A673 (cell line): Measurements from ENCODE around the gene HOXD4. TPM values are rescaled to one million over a fixed set of nuclear protein-coding genes. Genes with fewer than 3 reads are reported as not detected.
A peak's percentile ranks its signal among the peaks of the same experiment; 100 is the strongest.

Experiments
- BruUV-seq: library from RNA; stranded (reverse); fragments of 400-500 nt; replicated peaks from 2 replicates; lab custom pipeline; 2021; lab: Mats Ljungman, UMichigan
- CTCF ChIA-PET: fragments of 300-600 bp; sonication (Branson Sonifier 250); formaldehyde crosslinking; loops from one replicate; lab custom pipeline; 2022; ENCODE audit warnings: antibody characterized with exemption; lab: Charles Lee
- POLR2A ChIA-PET: fragments of 300-600 bp; sonication (Branson Sonifier 250); formaldehyde crosslinking; loops from one replicate; lab custom pipeline; 2022; ENCODE audit warnings: antibody characterized with exemption; ENCODE audit not compliant: low non-redundant PET; lab: Charles Lee
- DNase-seq: peaks from one replicate; pipeline ENCODE4 v3.0.0-alpha.2; 2015; ENCODE audit warnings: low spot score
- H3K27ac ChIP-seq: fragments of 200-600 bp; sonication (generic); 2 replicates; pipeline ENCODE4 v1.5.1; 2016; ENCODE audit warnings: mixed run types, low read depth, mild to moderate bottlenecking, mixed read lengths, antibody characterized with exemption, low read length; ENCODE audit not compliant: poor library complexity, severe bottlenecking
- H3K27me3 ChIP-seq: fragments of 200-600 bp; sonication (generic); replicated peaks from 2 replicates; pipeline ENCODE4 v1.6.1; 2017; ENCODE audit warnings: mixed run types, low read depth, mild to moderate bottlenecking, mixed read lengths, antibody characterized with exemption, low read length; ENCODE audit not compliant: insufficient read depth, poor library complexity
- H3K36me3 ChIP-seq: fragments of 200-600 bp; sonication (generic); 2 replicates; pipeline ENCODE4 v1.6.1; 2016; ENCODE audit warnings: mixed run types, mild to moderate bottlenecking, mixed read lengths, antibody characterized with exemption, low read length; ENCODE audit not compliant: insufficient read depth, poor library complexity, severe bottlenecking
- H3K4me1 ChIP-seq: fragments of 200-600 bp; sonication (generic); 2 replicates; pipeline ENCODE4 v1.6.1; 2017; ENCODE audit warnings: mixed run types, mild to moderate bottlenecking, mixed read lengths, antibody characterized with exemption, low read length; ENCODE audit not compliant: insufficient read depth, poor library complexity, severe bottlenecking
- H3K4me3 ChIP-seq: fragments of 200-600 bp; sonication (generic); 2 replicates; pipeline ENCODE4 v1.5.1; 2016; ENCODE audit warnings: low read depth, mixed run types, mild to moderate bottlenecking, mixed read lengths, low read length; ENCODE audit not compliant: poor library complexity, severe bottlenecking
- H3K9me3 ChIP-seq: fragments of 200-600 bp; sonication (generic); 2 replicates; pipeline ENCODE4 v1.6.1; 2016; ENCODE audit warnings: mixed run types, low read depth, mild to moderate bottlenecking, mixed read lengths, antibody characterized with exemption, low read length; ENCODE audit not compliant: poor library complexity, severe bottlenecking
- CTCF ChIP-seq: fragments of 300-800, 200-600 bp; sonication (generic); conservative IDR thresholded peaks from 2 replicates; pipeline ENCODE4 v1.5.1; 2017; ENCODE audit warnings: low read depth, mild to moderate bottlenecking, antibody characterized with exemption, low read length, moderate library complexity, mixed read lengths
- EZH2 ChIP-seq: fragments of 200-600 bp; sonication (generic); IDR thresholded peaks from 2 replicates; pipeline ENCODE4 v1.6.1; 2017; ENCODE audit warnings: borderline replicate concordance, low read depth, mild to moderate bottlenecking, mixed read lengths, antibody characterized with exemption, low read length; ENCODE audit not compliant: poor library complexity, severe bottlenecking
- intact Hi-C: fragments of 100-400 bp; cut with micrococcal nuclease; formaldehyde crosslinking; loops from one replicate; pipeline ENCODE4 v1.10.0; 2022; ENCODE audit not compliant: unreplicated experiment
- microRNA-seq: library from miRNA; unstranded; fragments of <30 nt; microRNA quantifications from one replicate; pipeline ENCODE4 v1.2.0, GENCODE V29; 2021
- total RNA-seq: library from RNA; stranded (reverse); gene quantifications from 2 replicates; pipeline ENCODE4 v1.2.3, GENCODE V29; 2021

Gene HOXD4
- total RNA-seq, 1 experiment from 2014 or later, result 30.8 TPM

GRCh38 chr2:176200971-176201370 lies 49.6 kb downstream of the HOXD4 start:
- no peak for TF ChIP-seq EZH2
- TF ChIP-seq CTCF, result no peak
- POLR2A ChIA-PET, result interaction anchor here (0.6 kb wide), 1 partner anchor 159 kb away, joined by 3 read pairs; no protein-coding TSS in a partner anchor

GRCh38 chr2:176202491-176202890 lies 51.1 kb downstream of the HOXD4 start:
- no TSS peak for BruUV-seq
- no peak overlapping the region for H3K4me3 ChIP-seq
- intact Hi-C loops, result no loop called here
- ChIA-PET CTCF (no interaction called here), POLR2A (interaction anchor here (0.5 to 0.6 kb wide), 2 partner anchors 325 to 426 kb away, joined by 3 to 6 read pairs; no protein-coding TSS in a partner anchor)
- no peaks in the 10 kb centered on the region for H3K36me3 ChIP-seq
- H3K27me3 ChIP-seq, result no peaks in the 10 kb centered on the region
- H3K4me1 ChIP-seq, result no peaks in the 10 kb centered on the region
- H3K27ac ChIP-seq, result no peak overlapping the region
- TF ChIP-seq CTCF (no peak), EZH2 (no peak)
- no peak for DNase-seq
- H3K9me3 ChIP-seq, result no peaks in the 10 kb centered on the region

More at GRCh38 chr2:176200971-176201370, 49.6 kb downstream of the HOXD4 start:
- no peak overlapping the region for H3K4me3 ChIP-seq
- CTCF ChIA-PET, result no interaction called here
- no peaks in the 10 kb centered on the region for H3K9me3 ChIP-seq
- H3K4me1 ChIP-seq, result no peaks in the 10 kb centered on the region
- no peaks in the 10 kb centered on the region for H3K27me3 ChIP-seq
- DNase-seq, result no peak
- no peaks in the 10 kb centered on the region for H3K36me3 ChIP-seq
- BruUV-seq, result no TSS peak
- H3K27ac ChIP-seq, result no peak overlapping the region
- intact Hi-C loops, result no loop called here

Small RNA genes lying within 50 kb of the gene (microRNA-seq; reads per million reads assigned to microRNA genes)
- gene MIR10B, result 118,193 reads per million, percentile 100 among the genes with 10 or more reads in this experiment

Other genes starting within 250 kb of the HOXD4 start
- gene LNPK, start 149.3 kb upstream of the HOXD4 start, total RNA-seq, result 42.5 and 46.6 TPM in 2 replicates
- 0.41 and 0.70 TPM in 2 replicates for gene EVX2, start 67.6 kb upstream of the HOXD4 start, total RNA-seq
- gene HOXD13, start 58.8 kb upstream of the HOXD4 start, total RNA-seq, result 32.7 and 33.8 TPM in 2 replicates
- gene HOXD12, start 51.8 kb upstream of the HOXD4 start, total RNA-seq, result 0.58 and 0.72 TPM in 2 replicates
- gene HOXD11, start 44.3 kb upstream of the HOXD4 start, total RNA-seq, result 107 and 123 TPM in 2 replicates
- 88.6 and 98.3 TPM in 2 replicates for gene HOXD10, start 34.8 kb upstream of the HOXD4 start, total RNA-seq
- 63.0 and 64.9 TPM in 2 replicates for gene HOXD9, start 28.8 kb upstream of the HOXD4 start, total RNA-seq
- 56.8 and 61.9 TPM in 2 replicates for gene HOXD8, start 21.8 kb upstream of the HOXD4 start, total RNA-seq
- 41.3 and 53.0 TPM in 2 replicates for gene HOXD3, start 5.8 kb downstream of the HOXD4 start, total RNA-seq
- not detected in 2 replicates for gene HOXD1, start 37.1 kb downstream of the HOXD4 start, total RNA-seq
- gene MTX2, start 117.9 kb downstream of the HOXD4 start, total RNA-seq, result 31.1 and 35.1 TPM in 2 replicates